IMR-90 (cell line): ENCODE data around the gene PLCH2. TPM values are rescaled to one million over a fixed set of nuclear protein-coding genes. Genes with fewer than 3 reads are reported as not detected.

Experiments used
- ATAC-seq: fragments of 200-7000 bp; cut with Tn5 transposase; 2 replicates; pipeline ENCODE4 v1.9.1; 2020; ENCODE audit warnings: low read depth, mild to moderate bottlenecking, moderate library complexity
- BruUV-seq: library from RNA; stranded (reverse); fragments of 400-500 nt; replicated peaks from 2 replicates; lab custom pipeline; 2021; lab: Mats Ljungman, UMichigan
- CTCF ChIA-PET: fragments of 300-600 bp; formaldehyde crosslinking; extraction: SDS; loops from one replicate; lab custom pipeline; 2021; ENCODE audit warnings: antibody characterized with exemption; lab: Yijun Ruan, JAX
- POLR2A ChIA-PET: fragments of 300-600 bp; sonication (Branson Sonifier 250); formaldehyde crosslinking; loops from one replicate; lab custom pipeline; 2022; ENCODE audit warnings: antibody characterized with exemption; ENCODE audit not compliant: unreplicated experiment; lab: Charles Lee
- DNase-seq: peaks from one replicate; pipeline ENCODE4 v3.0.0; 2013
- H2AFZ ChIP-seq: replicated peaks from 2 replicates; pipeline ENCODE3; 2013; ENCODE audit warnings: low read length, mild to moderate bottlenecking; ENCODE audit not compliant: poor library complexity
- H2AK5ac ChIP-seq: 2 replicates; pipeline ENCODE4 v1.6.1; 2013; ENCODE audit warnings: low read depth, low read length, inconsistent platforms
- H2AK9ac ChIP-seq: replicated peaks from 2 replicates; pipeline ENCODE3; 2013; ENCODE audit warnings: mild to moderate bottlenecking, low read depth, low read length, moderate library complexity; ENCODE audit not compliant: poor library complexity
- H2BK120ac ChIP-seq: 2 replicates; pipeline ENCODE4 v1.6.1; 2013; ENCODE audit warnings: low read depth, low read length, inconsistent platforms
- H2BK15ac ChIP-seq: 3 replicates; pipeline ENCODE4 v1.6.1; 2013; ENCODE audit warnings: low read depth, low read length, inconsistent platforms
- H2BK20ac ChIP-seq: 2 replicates; pipeline ENCODE4 v1.6.1; 2013; ENCODE audit warnings: low read depth, mild to moderate bottlenecking, inconsistent platforms, low read length, moderate library complexity
- H2BK5ac ChIP-seq: 2 replicates; pipeline ENCODE4 v1.6.1; 2013; ENCODE audit warnings: mild to moderate bottlenecking, low read depth, low read length, inconsistent platforms; ENCODE audit not compliant: poor library complexity, severe bottlenecking
- H3K14ac ChIP-seq: replicated peaks from 2 replicates; pipeline ENCODE4 v1.6.1; 2013; ENCODE audit warnings: low read depth, low read length, inconsistent platforms
- H3K18ac ChIP-seq: 2 replicates; pipeline ENCODE4 v1.6.1; 2013; ENCODE audit warnings: low read depth, low read length, control low read depth
- H3K23ac ChIP-seq: 2 replicates; pipeline ENCODE4 v1.6.1; 2013; ENCODE audit warnings: low read depth, low read length, inconsistent platforms
- H3K27ac ChIP-seq: 2 replicates; pipeline ENCODE4 v1.5.1; 2013; ENCODE audit warnings: mild to moderate bottlenecking, control low read depth, low read length; ENCODE audit not compliant: insufficient read depth
- H3K27me3 ChIP-seq: 2 replicates; pipeline ENCODE4 v1.6.1; 2013; ENCODE audit warnings: low read length; ENCODE audit not compliant: control insufficient read depth, insufficient read depth
- H3K36me3 ChIP-seq: 2 replicates; pipeline ENCODE4 v1.6.1; 2013; ENCODE audit warnings: low read length, mixed read lengths; ENCODE audit not compliant: control insufficient read depth, insufficient read depth
- H3K4ac ChIP-seq: 2 replicates; pipeline ENCODE4 v1.6.1; 2013; ENCODE audit warnings: low read depth, low read length, inconsistent platforms
- H3K4me1 ChIP-seq: 2 replicates; pipeline ENCODE4 v1.6.1; 2013; ENCODE audit warnings: low read length, mixed read lengths; ENCODE audit not compliant: control insufficient read depth, insufficient read depth
- H3K4me2 ChIP-seq: 2 replicates; pipeline ENCODE4 v1.6.1; 2013; ENCODE audit warnings: low read depth, mild to moderate bottlenecking, control low read depth, low read length, moderate library complexity
- H3K4me3 ChIP-seq: 2 replicates; pipeline ENCODE4 v1.5.1; 2013; ENCODE audit warnings: low read depth, mild to moderate bottlenecking, control low read depth, low read length, moderate library complexity; ENCODE audit not compliant: insufficient read depth
- H3K56ac ChIP-seq: 2 replicates; pipeline ENCODE4 v1.6.1; 2013; ENCODE audit warnings: low read length, inconsistent platforms; ENCODE audit not compliant: insufficient read depth; ENCODE audit errors: extremely low read depth
- H3K79me1 ChIP-seq, 2 experiments: 2 replicates each; pipeline ENCODE4 v1.6.1; 2013; ENCODE audit warnings: low read length in 2 of 2, inconsistent platforms in 1 of 2, low read depth in 1 of 2
- H3K9ac ChIP-seq: 2 replicates; pipeline ENCODE4 v1.6.1; 2013; ENCODE audit warnings: low read depth, low read length, control low read depth
- H3K9me1 ChIP-seq: 2 replicates; pipeline ENCODE4 v1.6.1; 2013; ENCODE audit warnings: low read length, inconsistent platforms; ENCODE audit not compliant: insufficient read depth
- H3K9me3 ChIP-seq: 2 replicates; pipeline ENCODE4 v1.6.1; 2013; ENCODE audit warnings: low read length; ENCODE audit not compliant: control insufficient read depth, insufficient read depth
- H4K20me1 ChIP-seq: 2 replicates; pipeline ENCODE4 v1.6.1; 2013; ENCODE audit warnings: low read length, inconsistent platforms; ENCODE audit not compliant: insufficient read depth
- H4K5ac ChIP-seq: 2 replicates; pipeline ENCODE4 v1.6.1; 2013; ENCODE audit warnings: mild to moderate bottlenecking, low read depth, low read length, control low read depth
- H4K8ac ChIP-seq, 2 experiments: 2 replicates each; pipeline ENCODE4 v1.6.1; 2013; ENCODE audit warnings: low read depth in 2 of 2, low read length in 2 of 2, control low read depth in 1 of 2, inconsistent platforms in 1 of 2
- H4K91ac ChIP-seq: 2 replicates; pipeline ENCODE4 v1.6.1; 2013; ENCODE audit warnings: low read depth, low read length, inconsistent platforms; ENCODE audit not compliant: insufficient read depth
- NFE2L2 ChIP-seq: fragments of 150-350 bp; IDR thresholded peaks from 2 replicates; pipeline ENCODE4 v1.6.1; 2016; ENCODE audit warnings: low read depth, mild to moderate bottlenecking, low read length
- WGBS, 2 experiments: methylation state at CpG; one replicate each; pipeline versions ENCODE4 v1.1.5 to v1.1.7; 2013; ENCODE audit warnings: missing lambda C conversion rate in 2 of 2; ENCODE audit not compliant: insufficient read length in 1 of 2; ENCODE audit errors: extremely low coverage in 2 of 2; 5-methylcytosine and 5-hydroxymethylcytosine counted together
- dilution Hi-C: fragments of 300-500 bp; cut with HindIII; formaldehyde crosslinking; loops from one replicate; pipeline ENCODE4 v1.14.3; 2018; ENCODE audit warnings: low sequenced_read_pairs; ENCODE audit not compliant: unreplicated experiment
- in situ Hi-C: fragments of 300-500 bp; cut with MboI; formaldehyde crosslinking; loops from 3 replicates; pipeline ENCODE4 v1.14.3; 2019; ENCODE audit warnings: low sequenced_read_pairs, inconsistent platforms, mixed read lengths
- intact Hi-C: fragments of 100-400 bp; cut with micrococcal nuclease; formaldehyde crosslinking; loops from 2 replicates; pipeline ENCODE4 v1.10.0; 2022
- polyA plus RNA-seq, 3 experiments: library from polyadenylated mRNA; depleted of rRNA; stranded (reverse); fragments of >200 nt; gene quantifications; 2 replicates each; pipeline ENCODE4 v1.2.3, GENCODE V29; 2012; ENCODE audit warnings: low replicate concordance in 1 of 3
- total RNA-seq: library from RNA; depleted of rRNA; stranded (reverse); fragments of >200 nt; gene quantifications from 2 replicates; pipeline ENCODE4 v1.2.3, GENCODE V29; 2012
- TF ChIP-seq, protein P1 (sequence below): fragments of 150-350 bp; IDR thresholded peaks from 2 replicates; pipeline ENCODE4 v1.6.1; 2016; ENCODE audit warnings: low read depth, mild to moderate bottlenecking, low read length, moderate library complexity, borderline replicate concordance

The PLCH2 gene
- total and polyA plus RNA-seq, 2 of the 4 experiments (the other 2 are of a cell fraction), result 0.18 to 1.9 TPM

DNA sequence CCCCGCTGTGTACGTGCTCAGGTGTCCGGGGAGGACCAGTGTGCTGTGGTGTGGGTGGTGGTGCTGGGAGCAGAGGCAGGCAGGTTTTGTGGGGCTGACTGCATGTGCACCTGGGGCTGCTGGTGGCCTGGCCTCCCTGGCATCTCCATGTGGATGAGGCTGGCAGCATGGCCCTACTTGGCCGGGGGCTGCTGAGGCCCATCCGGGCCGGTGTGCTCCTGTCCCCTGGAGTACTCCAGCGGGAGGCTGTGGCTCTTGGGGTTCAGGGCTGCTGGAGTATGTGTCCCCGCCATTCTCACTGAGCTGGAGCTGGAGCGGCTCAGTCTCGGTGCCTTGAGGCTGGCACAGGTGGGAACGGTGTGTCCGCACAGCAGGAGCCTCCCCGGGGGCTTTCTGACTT, 42.9 kb upstream of the PLCH2 start:
- dilution Hi-C loops, result no loop called here

More for the DNA sequence above, 42.9 kb upstream of the PLCH2 start:
- TF ChIP-seq, protein P1, sequence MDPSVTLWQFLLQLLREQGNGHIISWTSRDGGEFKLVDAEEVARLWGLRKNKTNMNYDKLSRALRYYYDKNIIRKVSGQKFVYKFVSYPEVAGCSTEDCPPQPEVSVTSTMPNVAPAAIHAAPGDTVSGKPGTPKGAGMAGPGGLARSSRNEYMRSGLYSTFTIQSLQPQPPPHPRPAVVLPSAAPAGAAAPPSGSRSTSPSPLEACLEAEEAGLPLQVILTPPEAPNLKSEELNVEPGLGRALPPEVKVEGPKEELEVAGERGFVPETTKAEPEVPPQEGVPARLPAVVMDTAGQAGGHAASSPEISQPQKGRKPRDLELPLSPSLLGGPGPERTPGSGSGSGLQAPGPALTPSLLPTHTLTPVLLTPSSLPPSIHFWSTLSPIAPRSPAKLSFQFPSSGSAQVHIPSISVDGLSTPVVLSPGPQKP, result no peak
- TF ChIP-seq NFE2L2, result no peak
- H4K20me1 ChIP-seq, result no peaks in the 10 kb centered on the region; the same call in 1 of the 2 replicates
- DNase-seq, result no peak
- CTCF ChIA-PET, result no interaction called here
- H2AK5ac ChIP-seq, result no peak overlapping the region
- no peak overlapping the region for H4K8ac ChIP-seq
- H2AFZ ChIP-seq, result no peak overlapping the region
- no peak overlapping the region for H3K27ac ChIP-seq
- H3K4me3 ChIP-seq, result no peak overlapping the region
- no peak overlapping the region for H2BK5ac ChIP-seq
- POLR2A ChIA-PET, result no interaction called here
- no peak overlapping the region for H3K4ac ChIP-seq
- WGBS, 2 experiments, result 64% methylated on average over 7 of the region's 13 CpGs; no CpG with 5 or more reads in 1 of the 2 experiments
- peaks cover 5% of the 10 kb centered on the region; the same call in 1 of the 2 replicates for H3K9me3 ChIP-seq
- H4K91ac ChIP-seq, result no peak overlapping the region
- H3K4me2 ChIP-seq, result no peak overlapping the region
- no peaks in the 10 kb centered on the region for H3K36me3 ChIP-seq
- no peaks in the 10 kb centered on the region for H3K79me1 ChIP-seq
- no peak for ATAC-seq
- no peak overlapping the region for H2AK9ac ChIP-seq
- no peak overlapping the region for H2BK20ac ChIP-seq
- H4K5ac ChIP-seq, result no peak overlapping the region
- no peak overlapping the region for H3K23ac ChIP-seq
- H3K9me1 ChIP-seq, result no peaks in the 10 kb centered on the region
- H3K56ac ChIP-seq, result no peak overlapping the region
- intact Hi-C loops, result loop anchor here (5.0 kb wide), 1 partner anchor 114 kb away; no protein-coding TSS in a partner anchor
- H3K9ac ChIP-seq, result no peak overlapping the region
- in situ Hi-C loops, result loop anchor here (25.0 kb wide), 1 partner anchor 629 kb away; the partner anchor contains the start of gene PRDM16
- peaks cover 50% of the 10 kb centered on the region for H3K27me3 ChIP-seq
- H2BK120ac ChIP-seq, result no peak overlapping the region
- BruUV-seq, result no TSS peak
- no peak overlapping the region for H2BK15ac ChIP-seq
- no peak overlapping the region for H3K14ac ChIP-seq
- H3K4me1 ChIP-seq, result no peaks in the 10 kb centered on the region
- H3K18ac ChIP-seq, result no peak overlapping the region
